GM18868 (cell line): ENCODE measurements around the gene SAMD4A.
A peak's percentile ranks its signal among the peaks of the same experiment; 100 is the strongest.
"Not testable (repeated sequence)": the region's sequence is repeated elsewhere in the genome, so short reads cannot be mapped to it uniquely, and the experiment has no call there.

Experiments
- ATAC-seq: cut with Tn5 transposase; IDR thresholded peaks from one replicate; pipeline ENCODE4 v1.9.1; 2021; ENCODE audit warnings: mild to moderate bottlenecking, moderate library complexity; ENCODE audit not compliant: unreplicated experiment

Gene SAMD4A

GRCh38 chr14:54591866-54592265 lies 24.9 kb downstream of the SAMD4A start:
- no peak for ATAC-seq

- no peak for ATAC-seq
Observed at GRCh38 chr14:54593860-54594259, 26.9 kb downstream of the SAMD4A start.

- no peak for ATAC-seq
Observed at GRCh38 chr14:54594537-54594936, 27.6 kb downstream of the SAMD4A start.

DNA sequence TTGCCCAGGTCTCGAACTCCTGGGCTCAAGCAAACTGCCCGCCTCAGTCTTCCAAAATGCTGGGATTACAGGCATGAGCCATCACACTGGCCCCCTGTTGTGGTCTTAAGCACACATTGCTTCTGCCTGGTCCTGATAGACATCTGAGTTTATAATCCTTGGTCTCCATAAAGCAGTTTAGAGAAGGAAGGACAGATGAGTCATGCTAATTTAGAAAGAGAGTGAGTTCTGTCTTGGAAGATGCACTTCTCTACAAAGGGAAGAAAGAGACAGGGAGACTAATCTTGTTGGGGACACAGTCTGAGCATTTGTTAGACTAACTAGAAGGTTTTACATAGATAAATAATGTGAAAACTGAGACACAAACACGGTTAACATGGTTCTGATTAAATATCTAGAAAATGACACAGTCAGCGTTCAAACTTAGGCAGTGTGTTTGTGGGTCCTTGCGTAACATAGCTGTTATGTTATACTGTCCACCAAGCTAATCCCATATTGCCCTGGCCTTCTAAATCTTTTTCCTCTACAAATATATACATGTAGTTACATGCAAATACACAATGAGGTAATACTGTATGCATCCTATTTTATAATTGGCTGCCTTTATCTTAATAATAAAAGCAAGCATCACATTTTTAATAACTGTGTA lies 31.0 kb downstream of the SAMD4A start:
- no peak for ATAC-seq

GRCh38 chr14:54599966-54600716 lies 33.2 kb downstream of the SAMD4A start:
- no peak for ATAC-seq

DNA sequence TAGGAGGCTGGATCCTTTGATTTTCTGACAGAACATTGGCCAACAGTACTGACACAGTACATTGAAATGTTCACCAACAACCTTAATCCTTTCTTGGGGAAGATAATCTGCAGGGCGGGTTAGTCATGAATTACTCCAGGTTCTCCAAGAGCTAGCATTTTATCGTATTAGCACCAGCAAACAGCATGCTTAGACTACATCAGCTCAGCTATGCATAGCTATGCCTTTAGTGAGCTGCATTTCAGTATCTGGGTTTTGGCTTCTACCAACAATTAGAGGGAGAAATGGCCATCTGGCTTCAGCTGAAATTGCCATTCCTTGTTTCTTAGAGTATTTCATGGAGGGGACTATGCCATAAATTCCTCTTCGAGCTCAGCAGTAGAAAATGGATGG lies 33.8 kb downstream of the SAMD4A start:
- no peak for ATAC-seq

- ATAC-seq = no peak
Observed at GRCh38 chr14:54603362-54603761, 36.4 kb downstream of the SAMD4A start.

DNA sequence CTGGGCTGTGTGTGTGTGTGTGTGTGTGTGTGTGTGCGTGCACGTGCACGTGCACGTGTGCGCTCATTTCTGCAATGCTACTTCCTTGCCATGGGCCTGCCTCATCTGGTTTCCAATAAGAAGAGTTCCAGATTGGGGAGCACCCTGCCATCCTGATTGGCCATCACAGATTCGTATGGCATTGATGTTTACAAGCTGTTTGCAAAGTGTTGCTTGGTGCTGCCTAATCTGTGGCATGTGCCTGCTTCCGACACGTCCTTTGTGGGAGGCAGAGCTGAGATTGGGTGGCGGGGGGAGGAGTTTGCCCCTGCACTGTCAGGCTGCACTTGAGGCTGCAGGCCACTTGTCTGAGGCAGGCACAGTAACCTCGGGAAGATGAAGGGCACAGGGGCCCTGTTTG lies 39.2 kb downstream of the SAMD4A start:
- no peak for ATAC-seq

- no peak for ATAC-seq
Observed at GRCh38 chr14:54606631-54607133, 39.8 kb downstream of the SAMD4A start.

GRCh38 chr14:54609576-54609975 lies 42.6 kb downstream of the SAMD4A start:
- ATAC-seq = no peak

- ATAC-seq = no peak
Observed at GRCh38 chr14:54610051-54610977, 43.4 kb downstream of the SAMD4A start.

DNA sequence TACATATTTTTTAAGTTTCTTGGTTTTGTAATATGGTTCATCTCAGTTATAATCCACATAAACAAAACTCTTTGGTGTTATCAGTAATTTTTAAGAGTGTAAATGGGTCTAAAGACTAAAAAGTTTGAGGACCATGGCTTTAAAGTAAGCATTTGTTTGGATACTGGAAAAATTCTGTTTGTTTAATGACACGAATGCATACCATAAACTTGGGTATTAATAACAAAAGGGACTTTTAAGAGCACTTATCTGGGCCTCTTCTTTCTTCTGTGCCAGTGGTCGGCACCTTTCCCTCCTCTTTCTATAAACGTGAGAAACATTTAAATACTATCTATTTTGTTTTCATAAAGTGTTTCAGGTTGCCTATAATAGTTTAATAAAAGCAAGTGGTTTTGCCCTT lies 47.4 kb downstream of the SAMD4A start:
- ATAC-seq = no peak

- ATAC-seq = no peak
Observed at GRCh38 chr14:54617467-54617866, 50.5 kb downstream of the SAMD4A start.

- ATAC-seq = no peak
Observed at GRCh38 chr14:54621686-54622085, 54.8 kb downstream of the SAMD4A start.

DNA sequence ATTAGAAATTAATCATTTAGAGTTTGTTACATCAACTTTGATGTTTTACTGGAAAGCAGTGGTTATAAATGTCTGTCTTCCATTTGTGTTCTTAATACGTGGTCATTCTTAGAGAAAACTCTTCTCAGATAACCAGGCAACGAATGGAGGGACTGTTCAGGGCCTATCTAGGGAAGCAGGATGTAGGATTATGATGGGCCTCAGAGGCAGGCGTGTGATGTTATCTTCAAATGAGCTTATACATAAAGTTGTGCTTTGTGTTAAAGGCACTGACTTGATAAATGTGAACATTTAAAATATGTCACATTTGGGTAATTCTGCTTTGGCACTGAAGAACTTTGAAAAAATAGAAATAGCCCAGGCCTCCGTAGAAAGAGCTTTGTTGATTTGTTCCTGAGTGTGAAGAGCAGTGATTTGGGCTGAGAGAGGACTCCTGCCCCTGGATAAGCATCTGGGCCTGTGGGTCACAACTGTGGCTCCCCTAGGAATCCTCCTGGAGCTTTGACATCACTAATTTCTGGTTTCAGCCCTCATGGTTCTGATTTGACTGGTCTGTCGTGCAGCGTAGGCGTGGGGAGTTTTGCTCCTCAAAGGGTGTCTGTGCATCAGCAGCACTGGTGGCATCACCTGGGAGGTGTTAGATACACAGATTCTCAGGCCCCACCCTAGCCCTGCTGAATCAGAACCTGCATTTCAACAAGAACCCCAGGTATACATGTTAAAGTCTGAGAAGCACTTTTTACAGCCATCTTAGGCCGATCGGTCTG lies 55.4 kb downstream of the SAMD4A start:
- ATAC-seq = peak; percentile 95

DNA sequence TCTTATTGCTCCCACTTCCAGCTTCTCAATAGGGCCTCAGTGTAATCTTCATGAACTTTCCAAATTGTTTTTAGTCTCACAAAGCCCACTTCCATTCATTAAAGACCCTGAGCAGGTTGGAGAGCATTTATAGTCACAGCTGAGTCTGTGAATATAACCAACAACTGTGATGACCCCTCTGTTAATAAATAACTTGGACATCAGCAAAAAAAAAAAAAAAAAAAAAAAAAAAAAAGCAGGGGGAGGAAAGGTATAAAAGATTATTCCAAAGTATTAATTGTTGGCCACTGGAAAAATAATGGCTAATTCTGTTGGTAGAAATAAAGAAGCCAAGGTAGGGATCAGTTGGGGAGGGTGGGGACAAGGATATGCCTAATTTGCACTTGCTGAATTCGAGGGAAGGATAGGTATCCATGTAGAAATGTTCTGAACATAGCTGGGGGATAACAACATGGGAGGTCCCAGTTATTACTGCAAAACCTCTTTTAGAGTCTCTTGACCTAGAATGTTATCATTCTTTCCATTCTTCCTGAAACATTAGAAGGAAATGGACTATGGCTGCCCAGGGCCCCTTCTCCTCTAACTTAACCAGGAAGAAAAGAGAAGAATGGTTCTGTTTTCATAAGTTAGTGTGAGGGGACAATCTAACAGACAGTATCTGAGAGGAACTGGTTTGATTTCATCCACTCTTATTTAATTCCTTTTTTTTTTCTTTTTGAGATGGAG lies 56.5 kb downstream of the SAMD4A start:
- no peak for ATAC-seq

- not testable (repeated sequence) for ATAC-seq
Observed at GRCh38 chr14:54624005-54624358, 57.1 kb downstream of the SAMD4A start.

DNA sequence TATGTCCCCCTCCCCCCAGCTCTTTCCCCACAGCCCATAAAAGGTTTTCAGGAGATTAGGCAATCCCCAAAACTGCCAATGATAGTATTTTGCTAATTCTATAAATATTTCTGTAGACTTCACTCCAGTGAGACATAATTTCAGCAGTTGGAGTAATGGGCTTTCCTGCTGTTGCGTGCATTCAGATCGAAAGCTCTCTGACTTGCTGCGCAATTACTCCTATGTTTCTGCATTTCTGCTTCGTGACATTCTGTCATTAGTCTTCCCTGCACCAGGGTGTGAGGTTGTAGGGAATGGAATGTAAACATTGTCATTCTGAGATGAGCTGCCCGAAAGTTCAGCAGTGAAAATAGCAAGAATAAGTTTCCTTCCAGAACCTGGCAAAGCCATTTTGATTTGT lies 58.2 kb downstream of the SAMD4A start:
- ATAC-seq = no peak

- ATAC-seq = no peak
Observed at GRCh38 chr14:54627219-54627539, 60.3 kb downstream of the SAMD4A start.
